ENCODE measurements around the gene CHCHD10. TPM values are rescaled to one million over a fixed set of nuclear protein-coding genes. Genes with fewer than 3 reads are reported as not detected.
"Not testable (repeated sequence)": the region's sequence is repeated elsewhere in the genome, so short reads cannot be mapped to it uniquely, and the experiment has no call there.

CHCHD10 gene
- polyA plus RNA-seq, 4 donors: 79.3 to 96.3 (median 83.1) TPM

- DNase-seq (ENCODE audit: low read depth in 4 of 4, low spot score in 3 of 4): no peak
Measured at GRCh38 chr22:23752090-23752691, 15.6 kb downstream of the CHCHD10 start.

DNA sequence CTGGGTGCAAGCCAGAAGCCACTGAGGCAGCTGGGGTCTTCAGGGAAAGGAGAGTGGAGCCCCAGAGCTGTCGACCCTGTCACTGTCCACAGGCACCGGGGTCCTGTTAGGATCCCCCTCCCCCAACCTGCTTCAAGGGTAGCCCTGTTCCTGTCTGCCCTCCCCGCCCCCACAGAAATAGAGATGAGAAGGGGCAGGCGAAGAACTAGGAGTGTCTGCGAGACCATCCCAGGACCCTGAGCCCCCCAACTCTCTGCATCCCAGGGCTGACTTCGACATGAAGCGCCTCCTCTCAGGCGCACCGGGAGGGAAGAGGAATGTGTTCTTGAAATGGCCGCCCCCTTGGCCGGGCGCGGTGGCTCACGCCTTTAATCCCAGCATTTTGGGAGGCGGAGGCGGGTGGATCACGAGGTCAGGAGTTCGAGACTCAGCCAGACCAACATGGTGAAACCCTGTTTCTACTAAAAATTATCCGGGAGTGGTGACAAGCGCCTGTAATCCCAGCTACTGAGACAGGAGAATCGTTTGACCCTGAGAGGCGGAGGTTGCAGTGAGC is 16.3 kb downstream of the CHCHD10 start:
- DNase-seq (ENCODE audit: low read depth in 4 of 4, low spot score in 3 of 4): no peak

GRCh38 chr22:23750714-23751440 is 16.9 kb downstream of the CHCHD10 start, which contains the start of gene ZNF70:
Gene ZNF70, minus strand, starts transcription at chr22:23751112. Its CDS starts 5,972 bp downstream, at chr22:23745140.
- peak in 3 of 4 donors; percentile 76 to 79 (median 78) for DNase-seq (ENCODE audit: low read depth in 4 of 4, low spot score in 3 of 4)

DNA sequence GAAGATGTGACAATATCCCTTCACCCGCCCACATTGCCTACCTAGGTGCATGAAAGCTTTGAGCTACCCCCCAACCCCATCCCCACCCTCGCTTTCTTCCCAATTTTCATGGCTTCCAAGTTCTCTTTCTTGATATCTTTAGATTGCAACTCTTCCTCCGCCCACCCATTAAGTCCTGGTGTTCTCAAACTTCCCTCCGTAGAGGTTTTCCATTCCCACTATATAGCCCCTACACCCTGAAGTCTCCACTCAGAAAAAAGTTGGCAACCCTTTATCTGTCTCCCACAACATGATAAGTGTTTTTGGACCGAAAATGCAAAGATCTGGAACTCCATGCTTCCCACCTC is 17.4 kb downstream of the CHCHD10 start:
- DNase-seq (ENCODE audit: low read depth in 4 of 4, low spot score in 3 of 4): no peak

- DNase-seq (ENCODE audit: low read depth in 4 of 4, low spot score in 3 of 4): no peak
Measured at GRCh38 chr22:23749841-23750301, 17.9 kb downstream of the CHCHD10 start.

GRCh38 chr22:23745791-23746190 is 22.0 kb downstream of the CHCHD10 start:
- no peak for DNase-seq (ENCODE audit: low read depth in 4 of 4, low spot score in 3 of 4)

DNA sequence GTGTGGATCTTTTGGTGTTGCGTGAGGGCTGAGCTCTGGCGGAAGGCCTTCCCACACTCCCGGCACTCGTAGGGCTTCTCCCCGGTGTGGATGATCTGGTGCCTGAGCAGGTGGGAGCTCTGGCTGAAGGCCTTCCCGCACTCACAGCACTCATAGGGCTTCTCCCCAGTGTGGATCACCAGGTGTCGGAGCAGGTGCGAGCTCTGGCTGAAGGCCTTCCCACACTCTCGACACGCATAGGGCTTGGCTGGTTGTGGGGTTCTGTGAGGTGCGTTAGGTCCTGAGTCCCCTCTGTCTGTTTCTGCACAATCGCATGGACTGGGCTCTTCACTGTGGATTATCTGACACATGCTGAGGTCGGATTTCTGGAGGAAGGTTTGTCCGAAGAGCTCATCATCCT is 23.3 kb downstream of the CHCHD10 start:
- no peak for DNase-seq (ENCODE audit: low read depth in 4 of 4, low spot score in 3 of 4)

- no peak for DNase-seq (ENCODE audit: low read depth in 4 of 4, low spot score in 3 of 4)
Measured at GRCh38 chr22:23744001-23744400, 23.8 kb downstream of the CHCHD10 start.

DNA sequence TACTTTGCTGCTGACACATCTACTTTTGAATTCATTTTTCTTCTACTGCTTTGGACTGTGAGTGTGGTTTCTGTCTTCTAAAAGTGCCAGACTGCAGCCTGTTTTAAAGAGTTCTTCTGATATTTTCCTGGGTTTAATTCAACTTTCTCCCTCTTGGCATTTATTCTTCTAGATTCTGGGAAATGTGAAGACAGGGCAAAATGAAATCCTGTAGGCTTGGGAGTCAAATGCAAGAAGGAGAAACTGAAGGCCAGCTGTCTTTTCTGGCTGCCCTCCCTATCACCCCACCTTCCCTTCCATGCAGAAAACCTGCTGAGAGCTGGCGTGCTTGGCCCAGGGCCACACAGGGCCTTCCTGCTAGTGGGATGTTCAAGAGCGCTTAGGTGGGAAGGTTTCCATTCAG is 24.5 kb downstream of the CHCHD10 start:
- DNase-seq (ENCODE audit: low read depth in 4 of 4, low spot score in 3 of 4): no peak

GRCh38 chr22:23742505-23743264 is 25.1 kb downstream of the CHCHD10 start:
- DNase-seq (ENCODE audit: low read depth in 4 of 4, low spot score in 3 of 4): no peak

- DNase-seq (ENCODE audit: low read depth in 4 of 4, low spot score in 3 of 4): no peak
Measured at GRCh38 chr22:23737696-23738095, 30.1 kb downstream of the CHCHD10 start.

- not testable (repeated sequence) for DNase-seq (ENCODE audit: low read depth in 4 of 4, low spot score in 3 of 4)
Measured at GRCh38 chr22:23728108-23728507, 39.7 kb downstream of the CHCHD10 start.

DNA sequence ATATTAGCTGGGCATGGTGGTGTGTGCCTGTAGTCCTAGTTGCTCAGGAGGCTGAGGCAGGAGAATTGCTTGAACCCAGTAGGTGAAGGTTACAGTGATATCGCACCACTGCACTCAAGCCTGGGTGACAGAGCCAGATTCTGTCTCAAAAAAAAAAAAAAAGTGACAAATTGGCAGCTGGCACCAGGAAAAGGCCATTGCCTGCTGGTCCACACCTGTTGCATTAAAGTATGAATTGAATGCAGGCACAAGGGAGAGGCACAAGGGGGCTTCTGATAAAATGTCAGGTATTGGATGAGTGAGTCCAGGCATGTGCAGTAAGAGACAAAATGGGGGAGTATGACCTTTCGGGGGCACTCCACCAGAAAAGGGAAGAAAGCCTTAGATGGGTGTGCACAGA is 45.0 kb downstream of the CHCHD10 start:
- DNase-seq (ENCODE audit: low read depth in 4 of 4, low spot score in 3 of 4): no peak

DNA sequence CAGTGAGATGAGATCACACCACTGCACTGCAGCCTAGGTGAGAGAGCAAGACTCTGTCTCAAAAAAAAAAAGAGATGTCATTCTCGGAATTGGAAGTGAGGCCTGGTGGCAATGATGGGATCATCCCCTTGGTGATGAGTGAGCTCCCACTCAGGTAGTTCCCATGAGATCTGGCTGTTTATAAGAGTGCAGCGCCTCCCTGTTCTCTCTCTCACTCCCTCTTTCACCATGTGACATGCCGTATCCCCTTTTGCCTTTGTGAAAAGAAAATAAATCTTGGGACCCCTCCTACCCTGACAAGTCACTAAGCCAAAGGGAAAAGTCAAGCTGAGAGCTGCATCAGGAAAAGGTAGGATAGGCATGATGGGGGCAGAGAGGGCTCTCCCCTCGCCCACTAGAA is 45.6 kb downstream of the CHCHD10 start:
- DNase-seq (ENCODE audit: low read depth in 4 of 4, low spot score in 3 of 4): no peak

GRCh38 chr22:23720855-23721254 is 46.9 kb downstream of the CHCHD10 start:
- no peak for DNase-seq (ENCODE audit: low read depth in 4 of 4, low spot score in 3 of 4)

DNA sequence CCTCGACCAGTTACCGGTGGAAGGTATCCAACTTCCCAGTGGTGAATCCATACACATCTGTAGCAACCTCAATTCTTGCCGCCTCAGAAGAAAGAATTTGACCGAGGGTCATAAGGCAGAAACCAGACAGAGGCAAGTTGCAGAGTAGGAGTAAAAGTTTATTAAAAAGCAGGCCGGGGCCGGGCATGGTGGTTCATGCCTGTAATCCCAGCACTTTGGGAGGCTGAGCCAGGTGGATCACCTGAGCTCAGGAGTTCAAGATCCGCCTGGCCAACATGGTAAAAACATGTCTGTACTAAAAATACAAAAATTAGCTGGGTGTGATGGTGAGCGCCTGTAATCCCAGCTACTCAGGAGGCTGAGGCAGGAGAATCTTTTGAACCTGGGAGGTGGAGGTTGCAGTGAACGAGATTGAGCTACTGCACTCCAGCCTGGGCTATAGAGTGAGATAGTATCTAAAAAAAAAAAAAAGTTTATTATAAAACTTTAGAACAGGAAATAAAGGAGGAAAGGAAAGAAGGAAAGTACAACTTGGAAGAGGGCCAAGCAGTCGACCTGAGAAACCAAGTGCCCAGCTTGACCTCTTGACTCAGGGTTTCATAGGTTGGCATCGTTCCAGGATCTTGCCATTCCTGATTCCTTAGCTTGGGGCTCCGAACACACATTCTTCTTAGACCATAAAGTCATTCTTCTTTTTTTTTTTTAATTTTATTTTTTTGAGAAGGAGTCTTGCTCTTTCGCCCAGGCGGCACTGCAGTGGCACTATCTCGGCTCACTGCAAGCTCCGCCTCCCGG is 49.2 kb downstream of the CHCHD10 start:
- DNase-seq (ENCODE audit: low read depth in 4 of 4, low spot score in 3 of 4): no peak

DNA sequence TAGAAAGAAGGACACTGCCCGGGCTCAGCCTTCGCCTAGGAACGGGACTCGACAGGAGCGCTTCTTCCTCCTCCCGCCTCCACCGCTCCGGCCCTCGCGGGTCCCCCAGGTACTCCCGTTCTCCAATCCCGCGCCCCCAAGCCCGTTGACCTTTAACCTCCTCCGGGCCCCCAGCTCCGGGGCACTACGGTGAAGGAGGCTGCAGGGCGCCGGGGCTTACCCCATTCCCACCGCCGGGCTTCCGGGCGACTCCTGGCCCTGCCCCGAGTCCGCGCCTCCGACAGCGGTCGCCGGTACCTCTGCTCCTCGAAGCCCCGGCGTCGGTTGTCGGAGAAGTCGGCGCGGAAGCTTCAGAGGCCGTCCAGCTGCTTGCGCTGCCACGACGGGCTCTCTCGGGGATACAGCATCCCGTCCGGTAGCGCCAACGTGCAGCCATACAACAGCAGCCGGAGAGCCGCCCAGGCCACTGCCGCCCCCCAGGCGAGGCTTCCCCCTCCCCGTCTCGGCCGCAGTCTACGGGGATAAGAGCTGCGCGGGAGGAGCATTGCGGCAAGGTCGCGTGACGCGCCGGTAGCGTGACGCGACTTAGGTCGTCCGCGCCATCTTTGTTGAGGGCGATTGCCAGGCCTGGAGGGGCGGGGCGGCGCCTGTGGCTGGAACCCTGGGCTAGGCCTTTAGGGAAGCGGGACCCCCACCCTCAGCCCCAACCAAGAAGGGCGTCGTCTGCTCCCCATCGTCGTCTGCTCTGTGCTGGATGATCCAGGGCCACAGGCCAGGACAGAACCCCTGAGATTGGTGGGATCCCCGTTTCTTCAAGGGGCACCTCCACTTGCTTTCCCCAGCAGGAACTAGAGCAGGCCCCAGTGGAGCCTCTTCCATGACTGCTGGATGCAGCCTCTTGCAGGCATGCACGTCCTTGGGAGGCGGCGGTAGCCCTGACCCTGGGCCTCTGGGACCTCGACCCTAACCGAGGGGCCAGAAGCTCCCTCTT is 50.7 kb downstream of the CHCHD10 start:
- peak; percentile 76 to 85 (median 80) for DNase-seq (ENCODE audit: low read depth in 4 of 4, low spot score in 3 of 4)

Data from right renal pelvis (tissue), 4 donors.